Heart left ventricle (tissue), 13 donors: ENCODE measurements around the gene NME1.
A peak's percentile ranks its signal among the peaks of the same experiment; 100 is the strongest.

Experiments
- CTCF ChIP-seq, 12 donors: fragments of 200-600 bp; sonication (generic) in 4 of 12; IDR thresholded peaks; one replicate each; pipeline versions ENCODE4 v1.5.0 to v1.8.0; 2018 to 2022; ENCODE audit warnings: antibody characterized with exemption in 12 of 12, mild to moderate bottlenecking in 5 of 12
- POLR2A ChIP-seq, 2 donors: fragments of 450-650 bp; IDR thresholded peaks; one replicate each; pipeline ENCODE4 v1.6.1; 2017; ENCODE audit warnings: antibody characterized with exemption in 2 of 2, mild to moderate bottlenecking in 2 of 2, moderate library complexity in 2 of 2
- donor health status: ischemic (EF 13 %, LVEDD 7.1; RV severe dilation, severe dysfunction).
- donor health status: DM: no; HTN: yes; CAD: no.
- donor health status: DM: no; HTN: no; CAD: no.
- donor health status: ischemic (EF 25% LVEDD 6.9; RV normal size, moderate dysfunction).
- donor health status: ischemic (EF 25% LVEDD 5.7; RV mildly dilated, moderate dysfunction).
- donor health status: ischemic (EF 35%, LVEDD 5.7; RV mildly dilated, moderate dysfunction).
- donor health status: nonischemic (EF 11% LVEDD 7.7; RV severe dilation, severe dysfunction).
- donor health status: DM: yes; HTN: yes; CAD: no.
- donor health status: PGD.
- donor health status: ischemic (EF 29% LVEDD 5.4; RV normal size, mild dysfunction).
- donor health status: nonischemic (EF 23%, LVEDD 6.1; RV moderate dilation, normal function).

DNA sequence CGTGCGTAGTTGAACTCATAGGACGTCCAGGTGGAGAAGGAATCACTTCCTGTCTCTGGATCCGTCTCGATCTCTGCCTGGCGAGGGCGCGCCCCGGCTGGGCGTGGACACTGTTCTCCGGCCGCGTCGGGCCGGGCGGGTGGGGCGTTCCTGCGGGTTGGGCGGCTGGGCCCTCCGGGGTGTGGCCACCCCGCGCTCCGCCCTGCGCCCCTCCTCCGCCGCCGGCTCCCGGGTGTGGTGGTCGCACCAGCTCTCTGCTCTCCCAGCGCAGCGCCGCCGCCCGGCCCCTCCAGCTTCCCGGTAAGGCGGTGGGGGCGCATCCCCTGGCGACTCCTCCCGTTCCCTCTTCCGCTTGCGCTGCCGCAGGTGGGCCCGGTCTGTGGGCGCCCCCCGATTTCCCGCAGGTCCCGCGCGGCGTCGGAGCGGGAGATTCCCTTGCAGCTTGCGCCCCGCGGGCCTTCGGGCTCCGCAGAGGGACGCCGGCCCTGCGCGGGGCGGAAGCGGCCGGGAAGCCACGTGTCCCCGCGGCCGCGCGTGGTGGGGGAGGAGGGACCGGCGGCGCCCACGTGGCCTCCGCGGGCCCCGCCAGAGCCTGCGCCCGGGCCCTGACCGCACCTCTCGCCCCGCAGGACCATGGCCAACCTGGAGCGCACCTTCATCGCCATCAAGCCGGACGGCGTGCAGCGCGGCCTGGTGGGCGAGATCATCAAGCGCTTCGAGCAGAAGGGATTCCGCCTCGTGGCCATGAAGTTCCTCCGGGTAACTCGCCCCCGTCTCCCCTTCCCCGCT, 13.0 kb downstream of the NME1 start, which contains the start of gene NME2:
- TF ChIP-seq CTCF (IDR thresholded peaks at IDR 0.05): no peak
- peak in 1 of 2 donors; percentile 65 for TF ChIP-seq POLR2A (IDR thresholded peaks at IDR 0.05)
